Measurements from ENCODE around the gene EDAR.

EDAR gene

GRCh38 chr2:109000738-109001137 is 11.7 kb upstream of the EDAR start:
- DNase-seq: no peak

GRCh38 chr2:108998911-108999310 is 9.9 kb upstream of the EDAR start:
- no peak for DNase-seq

GRCh38 chr2:108994178-108994577 is 5.2 kb upstream of the EDAR start:
- DNase-seq: no peak

- no peak for DNase-seq
Observed at GRCh38 chr2:108993095-108993937, 4.3 kb upstream of the EDAR start.

GRCh38 chr2:108988076-108988795 is 784 bp downstream of the EDAR start:
- DNase-seq: no peak

- peak; percentile 9 for DNase-seq
Observed at GRCh38 chr2:108986916-108987510, 2.0 kb downstream of the EDAR start.

GRCh38 chr2:108983610-108984009 is 5.4 kb downstream of the EDAR start:
- DNase-seq: no peak

- DNase-seq: no peak
Observed at GRCh38 chr2:108983061-108983460, 6.0 kb downstream of the EDAR start.

GRCh38 chr2:108982259-108982679 is 6.8 kb downstream of the EDAR start:
- DNase-seq: no peak

- no peak for DNase-seq
Observed at GRCh38 chr2:108981846-108982245, 7.2 kb downstream of the EDAR start.

- DNase-seq: no peak
Observed at GRCh38 chr2:108980076-108980475, 8.9 kb downstream of the EDAR start.

GRCh38 chr2:108979461-108979860 is 9.6 kb downstream of the EDAR start:
- DNase-seq: no peak

GRCh38 chr2:108978709-108979111 is 10.3 kb downstream of the EDAR start:
- DNase-seq: no peak

- no peak for DNase-seq
Observed at GRCh38 chr2:108975613-108976435, 13.2 kb downstream of the EDAR start.

GRCh38 chr2:108974674-108975073 is 14.3 kb downstream of the EDAR start:
- DNase-seq: no peak

GRCh38 chr2:108972663-108973062 is 16.4 kb downstream of the EDAR start:
- no peak for DNase-seq

GRCh38 chr2:108971661-108972566 is 17.1 kb downstream of the EDAR start:
- no peak for DNase-seq

GRCh38 chr2:108970369-108970768 is 18.7 kb downstream of the EDAR start:
- no peak for DNase-seq

GRCh38 chr2:108969856-108970255 is 19.2 kb downstream of the EDAR start:
- DNase-seq: no peak

GRCh38 chr2:108968619-108969018 is 20.4 kb downstream of the EDAR start:
- no peak for DNase-seq

- DNase-seq: no peak
Observed at GRCh38 chr2:108967757-108968156, 21.3 kb downstream of the EDAR start.

Data from activated CD4-positive, alpha-beta T cell treated with anti-CD3 and anti-CD28 coated beads, Interleukin-10, Interleukin-2, amounts not matched to agents 100 ng/mL and 50 ng/mL, durations not matched to agents 16 hours and 8 hours (primary cell).